ENCODE data around the gene RPS6KA3. TPM values are rescaled to one million over a fixed set of nuclear protein-coding genes. Genes with fewer than 3 reads are reported as not detected.

RPS6KA3 gene
- polyA plus RNA-seq, 3 donors = 6.6 to 18.6 (median 16.3) TPM

DNA sequence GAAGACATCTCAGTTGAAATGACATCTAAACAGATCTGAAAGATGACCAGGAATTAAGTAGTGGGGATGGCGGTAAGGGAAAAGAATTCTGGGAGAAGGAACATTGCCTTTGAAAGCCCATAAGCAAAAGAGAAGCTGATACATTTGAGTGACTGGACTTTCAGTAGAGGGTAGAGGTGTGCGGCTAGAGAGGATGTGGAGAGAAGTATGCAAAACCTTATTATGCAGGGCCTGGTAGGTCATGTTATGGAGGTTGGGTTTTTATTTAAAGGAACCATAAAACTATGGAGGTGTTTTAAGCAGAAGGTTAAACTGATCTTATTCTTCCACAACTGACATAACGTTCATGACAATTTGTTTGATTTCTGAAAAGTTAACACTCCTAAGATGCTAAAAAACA, 36.3 kb downstream of the RPS6KA3 start:
- WGBS, 3 donors = 88 to 99% (median 96%) methylated on average over 3 of the region's 3 CpGs
- no peak overlapping the region for H3K27ac ChIP-seq (ENCODE audit: low read depth, low read length)

DNA sequence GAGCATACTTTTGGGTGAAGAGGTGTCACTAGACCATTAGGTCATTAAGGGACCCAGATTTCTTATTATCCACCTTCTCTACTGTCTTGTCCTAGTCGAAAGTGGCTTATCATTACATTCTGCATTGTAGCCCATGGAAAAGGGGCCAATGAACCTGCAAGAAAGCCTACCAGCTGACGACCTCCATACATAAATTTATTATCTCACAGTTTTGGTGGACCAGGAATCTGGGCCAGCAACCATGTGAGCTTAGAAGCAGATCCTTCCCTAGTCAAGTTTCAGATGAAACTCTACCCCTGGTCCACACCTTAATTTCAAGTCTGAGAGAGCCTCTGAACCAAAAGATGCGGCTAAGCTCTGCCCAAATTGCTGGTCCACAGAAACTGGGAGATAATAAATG, 37.6 kb downstream of the RPS6KA3 start:
- no peak overlapping the region for H3K27ac ChIP-seq (ENCODE audit: low read depth, low read length)
- 75 to 100% (median 98%) methylated on average over 3 of the region's 3 CpGs for WGBS, 3 donors

DNA sequence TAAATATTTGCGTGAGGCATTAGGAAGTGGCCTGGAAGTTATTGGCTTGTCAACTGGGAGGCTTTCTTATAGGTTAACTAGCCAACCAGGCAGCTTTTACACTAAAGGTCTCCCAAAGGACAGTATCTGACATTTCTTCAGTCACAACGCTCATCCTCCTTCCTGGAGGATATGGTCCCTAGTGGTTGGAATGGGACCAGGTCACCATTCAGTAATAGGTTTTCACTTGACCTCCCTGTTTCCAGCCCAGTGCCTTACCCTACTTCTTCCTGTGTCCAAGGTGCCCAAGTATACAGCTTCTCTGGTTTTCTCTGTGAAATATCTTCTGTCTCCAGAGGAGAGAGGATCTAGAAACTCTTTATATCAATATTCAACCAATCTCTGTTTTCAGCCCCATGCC, 38.5 kb downstream of the RPS6KA3 start:
- no peak overlapping the region for H3K27ac ChIP-seq (ENCODE audit: low read depth, low read length)
- 62 to 92% (median 77%) methylated on average over 2 of the region's 2 CpGs for WGBS, 3 donors

DNA sequence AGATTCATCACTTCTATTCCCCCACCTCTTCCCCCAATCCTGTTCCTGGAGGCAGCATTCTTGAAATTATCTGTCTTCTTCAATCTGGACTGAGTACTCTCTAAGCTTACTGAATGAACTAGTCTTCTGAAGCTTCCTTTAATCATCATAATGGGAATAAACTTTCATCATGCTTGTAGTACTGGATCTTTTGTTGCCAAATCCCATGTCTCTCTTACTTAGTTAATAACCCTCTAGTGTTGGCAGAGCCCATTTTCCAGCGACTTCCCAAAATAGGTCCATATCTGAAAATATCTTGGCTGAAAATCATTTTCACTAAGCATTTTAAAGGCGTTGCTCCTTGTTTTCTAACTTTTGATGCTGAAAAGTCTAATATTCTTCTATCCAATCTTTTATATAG, 39.6 kb downstream of the RPS6KA3 start:
- 54 to 71% (median 56%) methylated on average over 2 of the region's 2 CpGs for WGBS, 3 donors

DNA sequence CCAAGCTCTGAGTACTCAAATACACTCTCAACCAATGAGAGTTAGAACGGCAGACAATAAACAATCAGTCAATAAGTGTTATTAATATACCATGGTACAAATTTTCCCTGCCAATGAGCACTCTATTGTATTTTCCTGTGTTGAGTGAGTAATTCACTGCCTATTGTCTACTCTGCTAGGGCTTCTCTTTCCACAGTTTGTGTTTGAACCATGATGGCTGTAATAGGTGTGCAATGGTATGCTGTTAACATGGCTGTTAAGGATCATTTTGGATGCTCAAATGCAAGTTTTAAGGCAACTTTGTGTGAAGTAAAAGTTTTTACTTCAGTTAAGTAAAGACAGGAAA, 41.2 kb downstream of the RPS6KA3 start:
- H3K27ac ChIP-seq (ENCODE audit: low read depth, low read length) = no peak overlapping the region

More for the DNA sequence above, 39.6 kb downstream of the RPS6KA3 start:
- H3K27ac ChIP-seq (ENCODE audit: low read depth, low read length) = no peak overlapping the region

DNA sequence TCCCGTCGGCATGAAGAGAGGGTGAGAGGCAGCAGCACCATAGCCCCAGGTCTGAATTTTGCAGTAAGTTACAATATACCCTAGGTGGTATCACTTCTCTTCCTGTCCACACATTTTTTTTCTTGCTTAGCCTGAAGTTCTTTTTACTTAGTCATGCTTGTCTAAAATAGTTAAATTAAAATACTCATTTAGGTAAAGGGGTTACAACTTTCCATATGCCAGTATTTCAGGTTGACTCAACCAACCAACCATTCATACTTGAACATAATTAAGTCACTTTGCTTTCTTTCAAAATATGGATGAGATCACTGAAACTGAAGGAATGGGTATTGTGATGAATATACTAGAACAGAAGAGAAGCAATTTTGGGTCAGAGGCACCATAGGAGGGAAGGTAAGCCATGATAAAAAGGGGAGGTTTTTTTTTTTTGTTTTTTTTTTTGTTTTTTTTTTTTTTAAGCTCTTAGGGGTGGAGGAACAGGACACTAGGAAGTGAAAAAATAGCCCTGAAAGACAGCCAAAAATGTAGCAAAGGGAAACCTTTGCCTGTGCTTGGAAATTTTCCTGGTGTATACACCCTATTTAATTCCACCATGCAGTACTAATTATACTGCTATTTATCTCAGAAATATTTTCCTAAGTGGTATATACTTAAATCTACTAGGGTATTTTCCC, 41.8 kb downstream of the RPS6KA3 start:
- 79 to 93% (median 87%) methylated on average over 2 of the region's 2 CpGs for WGBS, 3 donors
- no peak overlapping the region for H3K27ac ChIP-seq (ENCODE audit: low read depth, low read length)

More for the DNA sequence above, 41.2 kb downstream of the RPS6KA3 start:
- 62 to 81% (median 72%) methylated on average over 1 of the region's 1 CpG for WGBS, 3 donors

DNA sequence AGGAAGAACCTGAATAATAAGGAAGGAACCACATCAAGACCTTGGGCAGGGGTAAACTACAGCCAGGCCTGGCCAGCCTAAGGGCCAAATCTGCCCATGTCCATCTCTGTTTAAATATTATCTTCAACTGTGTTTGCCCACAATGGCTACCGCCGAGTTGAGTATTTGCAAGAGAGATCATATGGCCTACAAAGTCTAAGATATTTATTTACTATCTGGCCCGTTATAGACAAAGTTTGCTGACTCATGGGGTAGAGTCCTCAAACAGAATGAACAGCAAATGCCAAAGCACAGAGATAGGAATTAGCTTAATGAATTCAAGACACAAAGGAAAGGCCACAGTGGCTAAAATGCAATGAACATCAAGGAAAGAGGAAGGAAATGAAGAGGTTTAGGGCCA, 44.8 kb downstream of the RPS6KA3 start:
- H3K27ac ChIP-seq (ENCODE audit: low read depth, low read length) = no peak overlapping the region
- 42 to 68% (median 58%) methylated on average over 3 of the region's 3 CpGs for WGBS, 3 donors

DNA sequence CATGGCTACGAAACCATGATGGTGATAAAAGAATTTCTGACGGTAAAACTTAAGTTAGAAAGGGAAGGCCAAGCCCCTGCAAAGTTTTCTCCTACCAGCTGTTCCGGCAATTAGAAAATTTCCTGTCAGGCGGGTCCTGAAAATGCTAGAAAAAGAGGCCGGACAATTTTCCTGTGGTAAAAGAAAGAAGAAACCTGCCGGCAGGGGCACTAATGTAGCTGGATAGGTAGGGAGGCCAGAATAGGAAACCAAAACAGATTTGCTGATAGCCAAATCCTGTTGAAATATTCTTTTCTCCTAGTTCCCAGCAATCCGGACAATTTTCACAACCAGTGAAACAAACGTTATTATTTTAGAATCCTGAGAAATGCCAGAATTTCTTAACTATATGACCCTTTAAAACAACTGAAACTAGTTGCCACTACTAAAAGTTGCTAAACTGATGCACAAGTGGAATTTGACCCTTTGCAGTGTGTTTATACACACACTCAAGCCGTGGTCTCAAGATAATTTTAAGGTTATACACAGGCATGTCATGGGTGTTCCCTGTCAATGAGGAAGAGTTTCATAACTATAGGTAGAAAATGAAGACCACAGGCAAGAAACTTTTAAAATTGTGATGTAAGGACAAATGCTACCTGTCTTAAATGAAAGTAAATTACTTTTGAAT, 47.7 kb downstream of the RPS6KA3 start:
- no peak overlapping the region for H3K27ac ChIP-seq (ENCODE audit: low read depth, low read length)
- 25 to 37% (median 34%) methylated on average over 9 of the region's 9 CpGs for WGBS, 3 donors

DNA sequence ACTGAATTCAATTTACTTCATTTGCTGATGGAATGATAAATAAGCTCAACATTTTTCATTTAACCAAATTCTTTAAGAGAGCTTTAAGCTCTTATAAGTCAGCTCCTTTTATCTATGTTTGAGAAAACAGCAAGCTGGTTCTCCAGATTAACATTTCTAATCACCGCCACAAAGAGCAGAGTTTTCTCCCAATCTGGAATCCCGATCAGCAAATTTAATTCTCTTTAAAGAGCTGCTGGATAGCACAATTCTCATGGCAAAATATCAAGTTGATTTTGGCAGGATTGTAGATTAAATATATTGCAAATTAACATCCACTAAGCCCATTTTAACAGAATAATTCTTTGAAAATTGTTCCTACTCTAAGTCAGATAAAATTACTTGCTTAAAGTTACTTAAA, 48.8 kb downstream of the RPS6KA3 start:
- WGBS, 3 donors = 25 to 48% (median 37%) methylated on average over 2 of the region's 2 CpGs
- H3K27ac ChIP-seq (ENCODE audit: low read depth, low read length) = no peak overlapping the region

DNA sequence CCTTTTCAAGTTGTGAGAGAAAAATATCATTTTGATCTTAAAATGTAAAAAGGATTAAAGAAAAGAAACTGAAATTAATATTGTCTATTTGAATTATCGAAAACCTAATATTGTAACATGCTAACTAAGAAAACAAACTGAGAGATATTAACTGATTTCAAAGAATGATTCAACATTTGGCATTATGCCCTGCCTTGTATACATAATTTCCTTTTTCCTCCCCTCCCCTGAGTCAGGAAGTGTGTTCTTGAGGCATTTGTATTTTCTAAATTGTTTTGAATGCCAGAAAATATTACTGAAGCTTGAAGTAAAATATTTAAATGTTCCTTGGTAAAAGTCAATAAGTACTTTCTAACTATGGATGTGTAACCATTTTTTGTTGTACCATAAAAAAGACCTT, 49.4 kb downstream of the RPS6KA3 start:
- WGBS, 3 donors = 4 to 27% (median 11%) methylated on average over 1 of the region's 1 CpG
- no peak overlapping the region for H3K27ac ChIP-seq (ENCODE audit: low read depth, low read length)

DNA sequence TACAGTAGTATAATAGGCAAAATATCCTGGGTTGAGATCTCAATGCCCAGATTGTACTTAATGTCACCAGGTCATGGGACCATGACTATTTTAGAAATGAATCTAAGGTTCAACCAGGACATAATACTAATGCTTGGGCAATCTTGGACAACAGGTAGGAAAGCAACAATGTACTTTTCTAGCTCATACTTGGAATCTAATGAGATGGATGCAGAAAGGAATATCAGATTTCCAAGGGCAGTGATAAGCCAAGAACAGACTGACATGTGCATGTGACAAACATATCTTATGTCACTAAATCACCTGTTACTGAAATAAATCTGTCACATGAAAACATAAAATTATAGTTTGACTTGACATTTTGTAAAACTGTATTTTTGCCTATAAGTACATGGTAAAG, 51.1 kb downstream of the RPS6KA3 start:
- H3K27ac ChIP-seq (ENCODE audit: low read depth, low read length) = no peak overlapping the region

DNA sequence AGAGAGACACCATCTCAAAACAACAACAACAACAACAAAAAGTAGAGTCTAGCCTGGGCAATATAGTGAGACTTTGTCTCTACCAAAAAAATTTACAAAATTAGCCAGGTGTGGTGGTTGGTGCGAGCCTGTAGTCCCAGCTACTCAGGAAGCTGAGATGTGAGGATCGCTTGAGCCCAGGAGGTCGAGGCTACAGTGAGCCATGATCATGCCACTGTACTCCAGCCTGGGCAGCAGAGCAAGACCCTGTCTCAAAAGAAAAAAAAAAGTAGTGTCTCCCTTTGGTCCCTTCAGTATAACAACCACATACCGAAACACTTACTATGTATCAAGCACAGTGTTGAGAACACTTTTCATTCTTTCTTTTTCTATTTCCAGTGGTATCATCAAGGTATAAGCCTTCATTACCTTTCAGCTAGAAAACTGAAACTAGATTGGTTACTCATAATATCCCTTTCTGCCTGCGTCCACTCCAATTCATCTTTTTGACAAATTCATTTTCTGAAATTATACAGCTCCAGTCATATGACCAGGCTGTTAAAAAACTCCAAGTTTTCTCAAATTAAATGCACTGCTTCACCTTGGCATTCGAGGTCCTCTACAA, 54.1 kb downstream of the RPS6KA3 start:
- no peak overlapping the region for H3K27ac ChIP-seq (ENCODE audit: low read depth, low read length)
- WGBS, 3 donors = 80 to 94% (median 92%) methylated on average over 6 of the region's 6 CpGs

DNA sequence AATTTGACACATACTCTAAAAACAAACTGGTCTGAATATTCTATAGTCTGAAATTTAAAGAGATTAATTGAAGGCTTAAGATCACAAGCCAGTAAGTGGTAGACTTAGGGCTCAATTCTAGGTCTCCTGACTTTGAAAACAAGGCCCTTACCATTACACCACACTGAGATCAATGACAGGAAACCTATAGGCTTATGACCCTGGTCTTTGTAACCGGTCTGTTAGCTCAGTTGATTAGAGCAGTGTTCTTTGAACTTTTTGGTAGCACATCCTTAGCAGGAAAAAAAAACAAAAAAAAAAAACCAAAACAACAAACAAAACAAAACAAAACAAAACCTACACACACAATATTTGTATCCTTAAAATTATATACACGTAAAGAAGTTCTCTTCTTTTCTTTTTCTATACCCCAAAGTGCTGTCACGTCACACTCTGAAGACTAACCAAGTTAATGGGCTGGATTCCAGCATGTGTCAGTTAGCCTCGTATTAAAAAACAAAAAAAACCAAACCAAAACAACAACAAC, 55.4 kb downstream of the RPS6KA3 start:
- 68 to 89% (median 72%) methylated on average over 4 of the region's 4 CpGs for WGBS, 3 donors
- H3K27ac ChIP-seq (ENCODE audit: low read depth, low read length) = no peak overlapping the region

DNA sequence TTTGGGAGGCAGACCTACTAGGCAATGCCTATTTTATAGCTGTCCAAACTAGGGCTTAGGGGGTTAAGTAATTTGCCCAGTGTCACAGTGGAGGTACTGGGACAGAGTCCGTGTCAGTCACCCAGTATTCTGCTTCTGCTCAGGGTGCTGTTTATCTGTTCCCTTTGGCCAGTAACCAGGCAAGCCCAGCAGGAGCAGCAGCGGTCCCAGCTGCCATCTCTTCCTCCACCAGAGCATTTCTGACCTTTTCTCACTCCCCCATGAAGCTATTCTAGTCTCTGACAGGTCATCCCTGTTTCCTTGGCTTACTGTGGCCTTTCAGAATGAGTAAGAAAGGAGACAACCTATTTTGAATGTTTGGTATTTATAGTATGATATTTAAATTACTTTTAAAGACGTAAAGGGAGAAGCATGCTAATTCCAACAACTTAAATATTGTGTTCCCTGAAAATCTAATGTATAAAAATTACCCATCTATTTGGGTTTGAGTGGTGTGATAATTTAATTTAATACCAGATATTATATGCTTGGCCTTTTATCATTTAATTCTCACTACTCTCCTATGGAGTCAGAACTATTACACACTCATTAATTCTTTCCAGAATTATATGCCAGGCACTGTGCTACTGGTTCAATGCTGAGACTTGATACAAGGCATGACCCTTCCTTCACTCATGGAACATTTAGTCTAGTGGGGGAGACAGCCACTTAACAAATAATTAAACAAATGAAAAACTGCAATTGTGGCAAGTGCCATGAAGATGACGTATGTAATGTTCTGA, 60.6 kb downstream of the RPS6KA3 start:
- H3K27ac ChIP-seq (ENCODE audit: low read depth, low read length) = no peak overlapping the region
- WGBS, 3 donors = 74 to 75% (median 74%) methylated on average over 4 of the region's 4 CpGs

DNA sequence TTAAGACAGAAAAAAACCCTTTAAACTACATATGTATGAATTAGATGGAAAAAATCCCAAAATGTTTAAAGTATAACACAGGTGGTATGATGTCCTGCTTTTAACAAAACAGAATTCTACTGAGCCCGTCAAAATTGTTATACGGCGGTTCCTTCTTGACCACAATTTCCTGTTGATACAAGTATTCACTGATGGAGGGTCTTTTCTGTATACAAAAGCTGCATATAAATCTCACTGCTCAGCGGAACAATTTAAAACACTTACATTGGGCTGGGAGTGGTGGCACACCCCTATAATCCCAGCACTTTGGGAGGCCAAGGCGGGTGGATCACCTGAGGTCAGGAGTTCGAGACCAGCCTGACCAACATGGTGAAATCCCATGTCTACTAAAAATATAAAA, 62.4 kb downstream of the RPS6KA3 start:
- H3K27ac ChIP-seq (ENCODE audit: low read depth, low read length) = no peak overlapping the region
- 64 to 95% (median 66%) methylated on average over 6 of the region's 6 CpGs for WGBS, 3 donors

DNA sequence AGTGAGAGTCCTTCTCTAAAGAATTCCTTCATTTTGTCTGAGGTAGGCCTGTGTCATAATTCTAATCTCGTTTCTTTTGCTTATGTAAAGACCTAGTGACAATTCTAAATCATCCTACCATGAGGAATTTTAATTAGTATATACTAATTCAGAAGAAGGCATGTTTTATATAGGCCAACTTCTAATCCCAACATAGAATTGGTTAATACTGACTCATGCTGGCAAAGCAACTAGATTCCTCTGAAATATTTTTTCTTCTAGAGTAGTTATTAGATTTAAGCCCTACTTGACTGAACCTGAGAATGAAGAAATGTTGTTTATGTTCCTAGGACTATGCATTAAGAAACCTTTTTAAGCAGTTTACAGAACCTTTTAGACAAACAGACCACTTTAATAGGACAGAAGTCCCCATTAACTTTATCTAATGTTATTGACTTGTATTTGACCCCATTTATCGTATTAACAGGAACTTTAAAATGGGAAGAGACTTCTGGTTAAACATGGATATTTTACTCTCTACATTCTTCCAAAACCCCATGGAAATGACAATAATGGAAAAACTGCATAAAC, 69.0 kb downstream of the RPS6KA3 start:
- WGBS, 3 donors = 73 to 89% (median 76%) methylated on average over 2 of the region's 2 CpGs
- H3K27ac ChIP-seq (ENCODE audit: low read depth, low read length) = no peak overlapping the region

DNA sequence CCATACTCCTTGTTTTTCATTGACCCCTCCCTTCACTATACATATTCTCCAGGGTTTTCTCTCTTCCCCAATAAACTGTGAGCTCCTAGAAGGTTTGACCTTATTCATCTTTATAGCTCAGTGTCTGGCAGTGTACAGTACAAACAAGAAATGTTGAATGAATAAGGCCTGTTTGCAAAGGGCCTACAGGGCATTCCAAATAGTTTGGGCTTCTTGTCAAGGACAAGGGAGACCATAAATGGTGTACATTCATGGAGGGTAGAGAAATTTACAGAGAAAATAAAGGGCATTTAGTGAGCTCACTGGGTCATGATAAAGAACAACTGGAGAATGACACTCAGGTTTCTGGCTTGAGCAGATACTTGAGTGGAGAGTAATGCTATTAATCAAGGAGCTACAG, 77.5 kb downstream of the RPS6KA3 start:
- H3K27ac ChIP-seq (ENCODE audit: low read depth, low read length) = no peak overlapping the region

DNA sequence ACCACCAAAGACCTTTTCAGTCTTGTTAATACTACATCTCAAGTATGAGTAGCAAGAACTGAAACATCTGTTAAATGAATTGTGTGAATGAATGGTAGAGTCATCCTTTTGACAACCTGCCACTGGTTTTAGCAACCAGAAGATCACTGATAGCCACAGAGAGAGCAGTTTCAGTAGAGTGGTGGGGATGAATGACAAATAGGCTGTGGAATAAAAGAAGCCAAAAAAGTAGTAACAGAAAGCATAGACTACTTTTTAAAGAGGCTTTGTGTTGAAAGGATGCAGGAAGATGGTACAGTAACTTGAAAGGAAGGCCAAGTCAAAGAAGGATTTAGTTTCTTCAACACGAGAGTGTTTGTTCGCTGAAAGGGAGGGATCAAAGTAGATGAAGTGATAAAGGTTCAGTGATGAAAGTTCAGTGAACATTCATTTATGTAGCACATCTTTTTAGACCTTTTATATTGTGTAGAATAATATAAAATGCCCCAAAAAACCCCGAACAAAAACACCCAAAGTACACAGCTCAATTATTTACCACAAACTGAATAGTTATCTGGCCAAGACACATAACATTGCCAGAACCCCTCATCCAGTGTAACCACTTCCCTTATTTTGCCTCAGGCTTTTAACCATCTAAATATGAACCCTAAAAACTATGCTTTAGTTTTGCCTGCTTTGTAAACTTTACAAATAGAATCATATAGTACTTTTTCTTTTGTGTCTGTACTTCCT, 84.9 kb downstream of the RPS6KA3 start:
- H3K27ac ChIP-seq (ENCODE audit: low read depth, low read length) = no peak overlapping the region
- 64 to 82% (median 65%) methylated on average over 3 of the region's 3 CpGs for WGBS, 3 donors
